ACC112 (cell line): ENCODE results near the gene LEMD2.

Experiments
- H2AFZ ChIP-seq: fragments of 200-600 bp; sonication (generic); one replicate; pipeline ENCODE4 v1.6.0; 2017; ENCODE audit warnings: antibody characterized with exemption, low read length; ENCODE audit not compliant: unreplicated experiment
- H3K27ac ChIP-seq: fragments of 200-600 bp; sonication (generic); 2 replicates; pipeline ENCODE4 v1.5.1; 2014; ENCODE audit warnings: low read depth, mild to moderate bottlenecking, antibody characterized with exemption, low read length, moderate library complexity
- H3K27me3 ChIP-seq: fragments of 200-600 bp; sonication (generic); 2 replicates; pipeline ENCODE4 v1.6.1; 2014; ENCODE audit warnings: mild to moderate bottlenecking, antibody characterized with exemption, low read length, moderate library complexity, mixed read lengths; ENCODE audit not compliant: insufficient read depth
- H3K36me3 ChIP-seq: fragments of 200-600 bp; sonication (generic); 2 replicates; pipeline ENCODE4 v1.6.1; 2016; ENCODE audit warnings: mild to moderate bottlenecking, antibody characterized with exemption, low read length, moderate library complexity, mixed read lengths; ENCODE audit not compliant: insufficient read depth
- H3K4me1 ChIP-seq: fragments of 200-600 bp; sonication (generic); one replicate; pipeline ENCODE4 v1.6.1; 2016; ENCODE audit warnings: low read length, mixed read lengths; ENCODE audit not compliant: insufficient read depth, unreplicated experiment, control insufficient read depth
- H3K4me3 ChIP-seq: fragments of 200-600 bp; sonication (generic); 2 replicates; pipeline ENCODE4 v1.5.1; 2014; ENCODE audit warnings: mild to moderate bottlenecking, low read depth, low read length
- H3K79me2 ChIP-seq: fragments of 200-600 bp; sonication (generic); one replicate; pipeline ENCODE4 v1.6.0; 2016; ENCODE audit warnings: low read length; ENCODE audit not compliant: control insufficient read depth, unreplicated experiment, insufficient read depth

Gene LEMD2

DNA sequence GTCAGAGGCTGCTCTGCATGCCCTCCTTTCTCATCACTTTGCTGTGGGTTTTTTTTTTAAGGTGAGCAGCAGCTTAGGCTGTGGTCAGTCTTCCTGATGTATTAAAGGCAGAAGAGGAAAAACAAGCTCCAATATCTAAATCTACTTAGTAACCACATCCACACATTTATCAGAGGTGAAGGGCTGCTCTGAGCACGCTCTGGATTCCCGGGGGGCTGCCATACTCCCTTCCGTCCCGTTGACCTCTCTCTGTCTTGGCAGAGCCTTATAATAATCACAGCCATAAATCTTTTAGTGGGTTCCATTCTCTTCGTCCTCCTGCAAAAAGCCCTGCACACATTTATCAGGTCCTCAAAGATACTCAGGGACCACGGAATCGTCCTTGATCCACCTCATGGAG, 2.7 kb upstream of the LEMD2 start:
- H3K27ac ChIP-seq, result no peak overlapping the region
- H2AFZ ChIP-seq, result no peak overlapping the region
- no peaks in the 10 kb centered on the region for H3K36me3 ChIP-seq
- peaks cover 18% of the 10 kb centered on the region for H3K4me1 ChIP-seq
- H3K4me3 ChIP-seq, result no peak overlapping the region
- H3K27me3 ChIP-seq, result peaks cover 13% of the 10 kb centered on the region
- peaks cover 25% of the 10 kb centered on the region for H3K79me2 ChIP-seq

DNA sequence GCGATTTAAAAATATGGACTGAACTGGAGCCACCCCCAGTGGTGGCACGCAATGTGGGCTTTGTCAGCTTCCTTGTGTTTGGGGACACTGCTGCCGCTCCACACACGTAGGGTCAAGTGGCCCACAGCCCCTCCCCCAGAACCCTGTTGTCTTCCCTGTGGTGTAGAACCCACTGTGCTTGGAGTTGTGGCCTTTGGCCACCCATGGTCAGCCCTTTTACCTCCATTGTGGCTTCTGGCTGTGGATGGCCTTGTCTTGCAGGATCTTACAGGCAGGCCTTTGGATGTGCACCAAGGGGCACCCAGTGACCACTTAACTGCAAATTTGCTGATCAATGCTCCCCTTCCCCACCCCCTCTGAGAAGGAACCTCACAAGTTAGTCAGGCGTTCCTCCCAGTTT, 2.0 kb upstream of the LEMD2 start:
- Histone ChIP-seq H3K4me1 (peaks cover 25% of the 10 kb centered on the region), H3K4me3 (no peak overlapping the region), H3K36me3 (0 out of 2 replicates have a peak, but pooled peaks cover 4% of the 10 kb centered on the region), H3K27me3 (peaks cover 13% of the 10 kb centered on the region), H3K79me2 (peaks cover 32% of the 10 kb centered on the region), H3K27ac (no peak overlapping the region), H2AFZ (no peak overlapping the region)

- H3K79me2 ChIP-seq, result peaks cover 38% of the 10 kb centered on the region
- no peak overlapping the region for H3K4me3 ChIP-seq
- H3K27me3 ChIP-seq, result peaks cover 13% of the 10 kb centered on the region
- H3K36me3 ChIP-seq, result 0 out of 2 replicates have a peak, but pooled peaks cover 7% of the 10 kb centered on the region
- H2AFZ ChIP-seq, result no peak overlapping the region
- H3K4me1 ChIP-seq, result peaks cover 30% of the 10 kb centered on the region
- H3K27ac ChIP-seq, result no peak overlapping the region
Measured at GRCh38 chr6:33790379-33790778, 1.4 kb upstream of the LEMD2 start.

GRCh38 chr6:33789550-33789895, 593 bp upstream of the LEMD2 start:
- Histone ChIP-seq H3K79me2 (peaks cover 46% of the 10 kb centered on the region), H2AFZ (peak overlapping the region; percentile 98), H3K4me1 (peaks cover 36% of the 10 kb centered on the region), H3K36me3 (0 out of 2 replicates have a peak, but pooled peaks cover 7% of the 10 kb centered on the region), H3K4me3 (peak overlapping the region; percentile 81), H3K27me3 (peaks cover 13% of the 10 kb centered on the region), H3K27ac (peak overlapping the region; percentile 77)

DNA sequence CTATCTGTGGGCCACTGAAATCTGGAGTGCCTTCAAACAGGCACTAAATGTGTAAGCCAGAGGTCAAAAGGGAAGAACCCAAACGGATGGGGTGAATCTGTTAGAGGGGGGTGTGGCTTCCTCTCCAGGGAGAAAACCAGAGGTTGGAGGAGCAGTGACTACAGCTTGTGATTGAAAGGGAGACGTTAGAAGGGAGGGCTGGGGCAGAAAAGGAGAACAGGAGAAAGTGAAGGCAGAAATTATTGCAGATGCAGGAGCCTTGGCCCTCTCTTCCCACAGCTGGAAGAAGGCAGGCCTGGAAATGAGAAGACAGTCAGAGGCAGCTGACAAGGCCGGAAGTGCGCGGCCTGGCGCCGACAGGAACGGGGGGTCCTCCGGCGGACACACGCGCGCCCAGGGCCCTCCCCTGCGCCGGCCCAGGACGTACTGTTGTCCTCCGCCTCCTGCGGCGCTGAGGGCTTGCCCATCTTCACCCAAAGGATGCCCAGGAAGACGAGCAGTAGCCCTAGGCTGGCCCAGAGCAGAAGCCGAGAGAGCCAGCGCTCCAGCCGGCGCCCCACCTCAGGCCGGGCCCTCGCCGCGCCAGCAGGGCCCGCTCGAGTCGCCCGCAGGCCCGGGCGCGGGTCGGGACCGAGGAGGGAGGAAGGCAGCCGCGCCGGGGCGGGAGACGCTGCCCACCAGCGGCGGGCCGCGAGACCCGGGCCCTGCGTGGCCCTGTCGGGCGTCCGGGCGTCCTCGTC, 806 bp downstream of the LEMD2 start:
- Histone ChIP-seq H3K36me3 (peaks cover 17% of the 10 kb centered on the region; the same call in 1 of the 2 replicates), H3K27ac (peak overlapping the region; percentile 77), H3K27me3 (peaks cover 6% of the 10 kb centered on the region; the same call in 1 of the 2 replicates), H3K79me2 (peaks cover 46% of the 10 kb centered on the region), H3K4me1 (peaks cover 39% of the 10 kb centered on the region), H2AFZ (peak overlapping the region; percentile 33), H3K4me3 (peak overlapping the region; percentile 81)

GRCh38 chr6:33787346-33787953, 1.5 kb downstream of the LEMD2 start:
- Histone ChIP-seq H3K4me3 (peak overlapping the region; percentile 81), H3K36me3 (peaks cover 22% of the 10 kb centered on the region), H3K79me2 (peaks cover 50% of the 10 kb centered on the region), H3K27ac (peak overlapping the region; percentile 77), H3K27me3 (no peaks in the 10 kb centered on the region), H3K4me1 (peaks cover 46% of the 10 kb centered on the region), H2AFZ (no peak overlapping the region)

- Histone ChIP-seq H2AFZ (no peak overlapping the region), H3K36me3 (peaks cover 26% of the 10 kb centered on the region), H3K4me3 (peak overlapping the region; percentile 81), H3K27ac (peak overlapping the region; percentile 77), H3K79me2 (peaks cover 50% of the 10 kb centered on the region), H3K4me1 (peaks cover 53% of the 10 kb centered on the region), H3K27me3 (no peaks in the 10 kb centered on the region)
Measured at GRCh38 chr6:33786736-33787135, 2.2 kb downstream of the LEMD2 start.

DNA sequence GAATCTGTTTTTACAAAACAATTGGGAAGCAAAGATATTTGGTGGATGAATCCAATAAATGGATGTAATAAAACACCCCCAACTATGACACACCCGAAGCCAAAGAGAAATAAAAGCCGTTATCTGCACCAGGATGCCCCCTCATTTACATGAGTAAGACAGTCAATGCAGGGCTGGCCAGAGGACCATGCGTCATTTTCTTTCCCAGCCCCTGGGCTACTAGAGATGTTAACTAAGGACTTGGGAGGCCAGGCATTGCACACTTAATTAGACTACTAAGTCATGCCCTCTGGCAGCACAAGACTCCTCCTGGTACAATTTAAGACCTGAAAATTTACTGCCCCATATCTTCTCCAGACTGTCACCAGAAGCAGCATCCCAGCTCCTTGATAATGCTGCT, 3.2 kb downstream of the LEMD2 start:
- Histone ChIP-seq H3K4me1 (peaks cover 62% of the 10 kb centered on the region), H3K4me3 (peak overlapping the region; percentile 81), H3K36me3 (peaks cover 26% of the 10 kb centered on the region), H3K79me2 (peaks cover 50% of the 10 kb centered on the region), H3K27ac (peak overlapping the region; percentile 77), H3K27me3 (no peaks in the 10 kb centered on the region), H2AFZ (no peak overlapping the region)

- Histone ChIP-seq H3K36me3 (peaks cover 30% of the 10 kb centered on the region), H3K79me2 (peaks cover 48% of the 10 kb centered on the region), H3K27me3 (no peaks in the 10 kb centered on the region), H3K4me1 (peaks cover 67% of the 10 kb centered on the region), H3K4me3 (no peak overlapping the region), H2AFZ (no peak overlapping the region), H3K27ac (no peak overlapping the region)
Measured at GRCh38 chr6:33784787-33785186, 4.1 kb downstream of the LEMD2 start.

- peaks cover 61% of the 10 kb centered on the region for H3K4me1 ChIP-seq
- no peak overlapping the region for H2AFZ ChIP-seq
- H3K36me3 ChIP-seq, result peaks cover 36% of the 10 kb centered on the region
- H3K27ac ChIP-seq, result no peak overlapping the region
- H3K79me2 ChIP-seq, result peaks cover 43% of the 10 kb centered on the region
- no peaks in the 10 kb centered on the region for H3K27me3 ChIP-seq
- H3K4me3 ChIP-seq, result no peak overlapping the region
Measured at GRCh38 chr6:33783781-33784520, 5.0 kb downstream of the LEMD2 start.
